Endothelial cell of umbilical vein (primary cell): Measurements from ENCODE around the gene SLCO3A1. TPM values are rescaled to one million over a fixed set of nuclear protein-coding genes. Genes with fewer than 3 reads are reported as not detected.

ENCODE experiments used
- BruUV-seq: library from RNA; stranded (reverse); fragments of 400-500 nt; replicated peaks from 2 replicates; lab custom pipeline; 2021; lab: Mats Ljungman, UMichigan
- CTCF ChIA-PET: fragments of 300-600, 350-600 bp; sonication (Branson Sonifier 250); formaldehyde crosslinking; loops from one replicate; lab custom pipeline; 2021; ENCODE audit warnings: antibody characterized with exemption, inconsistent platforms; lab: Charles Lee
- POLR2A ChIA-PET: fragments of 300-600, 350-600 bp; sonication (Branson Sonifier 250); formaldehyde crosslinking; loops from one replicate; lab custom pipeline; 2021; ENCODE audit warnings: antibody characterized with exemption, inconsistent platforms; lab: Charles Lee
- DNase-seq: peaks from one replicate; pipeline ENCODE4 v3.0.0-alpha.2; 2011; ENCODE audit warnings: low read depth, low spot score
- FAIRE-seq: peaks from 2 replicates; lab custom pipeline; 2011; peaks lifted over from hg19 to GRCh38; lab: Jason Lieb, UNC
- H2AFZ ChIP-seq: 2 replicates; pipeline ENCODE4 v1.6.0; 2012; ENCODE audit warnings: low read depth, low read length, control low read depth, inconsistent platforms
- H3K27ac ChIP-seq: 2 replicates; pipeline ENCODE4 v1.5.1; 2011; ENCODE audit warnings: low read depth, mild to moderate bottlenecking, control low read depth, low read length, moderate library complexity; ENCODE audit not compliant: insufficient read depth
- H3K27me3 ChIP-seq, 2 experiments: 2 replicates each; pipeline versions ENCODE4 v1.6.0 to v1.6.1; 2011; ENCODE audit warnings: low read length in 2 of 2, mixed read lengths in 1 of 2; ENCODE audit not compliant: control insufficient read depth in 2 of 2, insufficient read depth in 2 of 2
- H3K36me3 ChIP-seq, 2 experiments: 2 replicates in 1 of 2; 3 replicates in 1 of 2; pipeline ENCODE4 v1.5.1; 2011; ENCODE audit warnings: low read length in 2 of 2, mild to moderate bottlenecking in 1 of 2, moderate library complexity in 1 of 2; ENCODE audit not compliant: control insufficient read depth in 2 of 2, insufficient read depth in 2 of 2; ENCODE audit errors: extremely low read depth in 1 of 2
- H3K4me1 ChIP-seq: 3 replicates; pipeline ENCODE4 v1.5.1; 2011; ENCODE audit warnings: mild to moderate bottlenecking, low read length; ENCODE audit not compliant: control insufficient read depth, insufficient read depth; ENCODE audit errors: extremely low read depth
- H3K4me2 ChIP-seq: 2 replicates; pipeline ENCODE4 v1.6.1; 2011; ENCODE audit warnings: low read length, control low read depth, mixed read lengths; ENCODE audit not compliant: insufficient read depth
- H3K4me3 ChIP-seq, 3 experiments: fragments of 200-600 bp in 1 of 3; sonication (generic), shearing (Covaris generic) in 1 of 3; replicated peaks in 1 of 3; 2 replicates each; pipeline ENCODE4 v1.5.1; 2011 to 2016; ENCODE audit warnings: control low read depth in 3 of 3, low read length in 3 of 3, mild to moderate bottlenecking in 2 of 3, inconsistent platforms in 1 of 3, low read depth in 1 of 3, moderate library complexity in 1 of 3; ENCODE audit not compliant: insufficient read depth in 1 of 3
- H3K79me2 ChIP-seq: 2 replicates; pipeline ENCODE4 v1.6.0; 2012; ENCODE audit warnings: low read length, inconsistent platforms; ENCODE audit not compliant: control insufficient read depth, insufficient read depth
- H3K9ac ChIP-seq: replicated peaks from 2 replicates; pipeline ENCODE3; 2011; ENCODE audit warnings: low read length, control low read depth; ENCODE audit not compliant: insufficient read depth; ENCODE audit errors: extremely low read depth
- H3K9me1 ChIP-seq: replicated peaks from 3 replicates; pipeline ENCODE4 v1.6.0; 2011; ENCODE audit warnings: mild to moderate bottlenecking, low read length; ENCODE audit not compliant: control insufficient read depth, insufficient read depth; ENCODE audit errors: extremely low read depth
- H3K9me3 ChIP-seq: replicated peaks from 2 replicates; pipeline ENCODE4 v1.5.1; 2012; ENCODE audit warnings: low read length, inconsistent platforms; ENCODE audit not compliant: control insufficient read depth, insufficient read depth
- H4K20me1 ChIP-seq: replicated peaks from 2 replicates; pipeline ENCODE3; 2011; ENCODE audit warnings: mild to moderate bottlenecking, low read length; ENCODE audit not compliant: control insufficient read depth, insufficient read depth; ENCODE audit errors: extremely low read depth
- EZH2 ChIP-seq: IDR thresholded peaks from 2 replicates; pipeline ENCODE4 v1.6.1; 2012; ENCODE audit warnings: borderline replicate concordance, low read depth, mild to moderate bottlenecking, moderate library complexity, low read length, inconsistent platforms; ENCODE audit not compliant: severe bottlenecking
- FOS ChIP-seq: IDR thresholded peaks from 2 replicates; pipeline ENCODE4 v1.6.1; 2011; ENCODE audit warnings: mild to moderate bottlenecking, low read length, moderate library complexity, borderline replicate concordance; ENCODE audit not compliant: insufficient read depth
- JUN ChIP-seq: IDR thresholded peaks from 2 replicates; pipeline ENCODE4 v1.6.1; 2011; ENCODE audit warnings: borderline replicate concordance, low read depth; ENCODE audit not compliant: insufficient read length, insufficient read depth
- POLR2A ChIP-seq: IDR thresholded peaks from 2 replicates; pipeline ENCODE4 v1.6.1; 2012; ENCODE audit warnings: low read depth, mild to moderate bottlenecking, control low read depth, low read length
- POLR2AphosphoS5 ChIP-seq: IDR thresholded peaks from 2 replicates; pipeline ENCODE4 v1.6.1; 2012; ENCODE audit warnings: low read depth, mild to moderate bottlenecking, control low read depth, low read length, moderate library complexity; ENCODE audit not compliant: insufficient read depth
- dilution Hi-C: fragments of 300-500 bp; cut with MboI; formaldehyde crosslinking; loops from one replicate; pipeline ENCODE4 v1.15.0; 2019; ENCODE audit warnings: low sequenced_read_pairs; ENCODE audit not compliant: extremely low pct_ligation_motif_present
- intact Hi-C: fragments of 100-400 bp; cut with micrococcal nuclease; formaldehyde crosslinking; loops from one replicate; pipeline ENCODE4 v1.10.0; 2022
- polyA plus RNA-seq, 4 experiments: library from polyadenylated mRNA; depleted of rRNA in 3 of 4; stranded (reverse) in 3 of 4; unstranded in 1 of 4; fragments of >200 nt; gene quantifications; 2 replicates each; pipeline versions ENCODE4 v1.2.1 to v1.2.3, GENCODE V29; 2011 to 2012; ENCODE audit warnings: missing spikeins in 1 of 4
- total RNA-seq: library from RNA; stranded (reverse); gene quantifications from 2 replicates; pipeline ENCODE4 v1.2.3, GENCODE V29; 2021
- TF ChIP-seq, protein P1 (sequence below): IDR thresholded peaks from 2 replicates; pipeline ENCODE4 v1.6.1; 2011; ENCODE audit not compliant: insufficient read depth, insufficient read length

The SLCO3A1 gene
- total and polyA plus RNA-seq, 2 donors (not counting 3 experiments of a cell fraction or from before 2014, with no cell fraction given) = 0.88 to 0.92 TPM

DNA sequence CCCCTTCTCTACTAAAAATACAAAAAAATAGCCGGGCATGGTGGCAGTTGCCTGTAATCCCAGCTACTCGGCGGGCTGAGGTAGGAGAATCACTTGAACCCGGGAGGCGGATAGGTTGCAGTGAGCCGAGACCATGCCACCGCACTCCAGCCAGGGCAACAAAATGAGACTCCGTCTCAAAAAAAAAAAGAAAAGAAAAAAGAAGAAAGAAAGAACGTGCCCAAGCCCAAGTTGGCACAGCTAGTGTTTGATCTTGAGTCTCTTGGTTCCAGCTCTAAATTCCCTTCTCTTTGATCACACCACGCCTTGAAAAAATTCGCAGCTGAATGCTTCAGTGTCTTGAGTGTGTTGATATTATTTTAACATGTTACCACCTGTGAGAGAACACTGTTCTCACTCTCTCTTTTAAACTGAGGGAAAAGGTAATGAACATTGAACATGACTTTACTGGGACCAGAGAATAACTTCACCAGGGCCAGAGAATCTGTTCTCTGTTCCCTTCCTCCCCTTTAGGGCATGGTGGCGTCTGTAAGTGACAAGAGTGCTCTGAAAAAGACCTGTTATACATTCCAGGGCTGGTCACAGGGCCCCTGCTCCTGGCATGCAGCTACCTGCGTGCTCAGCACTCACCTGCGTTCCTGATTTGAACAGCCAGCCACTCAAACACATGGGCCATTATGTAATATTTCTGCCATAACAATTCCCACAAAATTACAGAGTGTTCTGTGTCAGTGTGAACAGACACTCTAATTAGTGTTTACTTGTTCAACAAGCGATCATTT lies 19.0 kb downstream of the SLCO3A1 start:
- Histone ChIP-seq H3K9me3 (no peaks in the 10 kb centered on the region), H3K4me2 (no peak overlapping the region), H3K9me1 (no peaks in the 10 kb centered on the region), H3K79me2 (no peaks in the 10 kb centered on the region), H4K20me1 (no peaks in the 10 kb centered on the region), H3K27ac (no peak overlapping the region), H3K27me3 (no peaks in the 10 kb centered on the region), H3K36me3 (no peaks in the 10 kb centered on the region), H3K4me1 (no peaks in the 10 kb centered on the region), H2AFZ (no peak overlapping the region), H3K4me3 (no peak overlapping the region), H3K9ac (no peak overlapping the region)
- CTCF ChIA-PET = no interaction called here
- no TSS peak for BruUV-seq
- TF ChIP-seq EZH2 (no peak), FOS (no peak), JUN (no peak)
- dilution Hi-C loops = no loop called here
- DNase-seq (no peak), FAIRE-seq (no peak)
- intact Hi-C loops = no loop called here
- POLR2A ChIA-PET = no interaction called here

DNA sequence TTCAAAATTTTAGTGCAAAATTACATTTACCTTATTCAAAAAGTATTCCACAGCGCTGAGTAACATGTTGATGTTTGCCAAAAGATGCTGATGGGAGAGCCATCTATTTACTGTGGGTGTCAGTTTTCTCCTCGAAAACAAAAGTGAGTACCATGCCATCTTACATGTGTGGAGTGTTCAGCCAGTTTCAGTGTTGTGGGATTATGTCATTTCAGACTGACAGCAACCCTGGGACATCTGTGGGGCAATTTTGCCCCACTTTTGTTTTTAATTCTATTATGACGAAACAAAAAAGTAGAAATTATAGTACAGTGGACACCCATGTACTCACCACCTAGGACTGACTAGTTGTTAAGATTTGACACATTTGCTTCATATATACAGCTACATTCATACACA lies 19.6 kb downstream of the SLCO3A1 start:
- FAIRE-seq (no peak), DNase-seq (no peak)
- H3K4me2 ChIP-seq = no peak overlapping the region
- dilution Hi-C loops (no loop called here), intact Hi-C loops (no loop called here)
- no peaks in the 10 kb centered on the region for H3K36me3 ChIP-seq
- H3K4me1 ChIP-seq = no peaks in the 10 kb centered on the region
- ChIA-PET CTCF (no interaction called here), POLR2A (no interaction called here)
- no TSS peak for BruUV-seq
- H4K20me1 ChIP-seq = no peaks in the 10 kb centered on the region
- no peaks in the 10 kb centered on the region for H3K27me3 ChIP-seq
- no peak overlapping the region for H3K9ac ChIP-seq
- H3K9me3 ChIP-seq = no peaks in the 10 kb centered on the region
- no peaks in the 10 kb centered on the region for H3K9me1 ChIP-seq
- no peaks in the 10 kb centered on the region for H3K79me2 ChIP-seq
- no peak overlapping the region for H3K27ac ChIP-seq
- no peak overlapping the region for H2AFZ ChIP-seq
- H3K4me3 ChIP-seq = no peak overlapping the region
- TF ChIP-seq, protein P1, sequence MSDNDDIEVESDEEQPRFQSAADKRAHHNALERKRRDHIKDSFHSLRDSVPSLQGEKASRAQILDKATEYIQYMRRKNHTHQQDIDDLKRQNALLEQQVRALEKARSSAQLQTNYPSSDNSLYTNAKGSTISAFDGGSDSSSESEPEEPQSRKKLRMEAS = no peak
- TF ChIP-seq POLR2AphosphoS5 (no peak), POLR2A (no peak)
